K562 (cell line): ENCODE results near the gene MEF2C. TPM values are rescaled to one million over a fixed set of nuclear protein-coding genes. Genes with fewer than 3 reads are reported as not detected.

Experiments
- ATAC-seq: fragments of 200-7000 bp; cut with Tn5 transposase; 3 replicates; pipeline ENCODE4 v1.9.1; 2020; ENCODE audit warnings: moderate library complexity
- BruUV-seq: library from RNA; stranded (reverse); fragments of 400-500 nt; replicated peaks from 2 replicates; lab custom pipeline; 2021; lab: Mats Ljungman, UMichigan
- CTCF ChIA-PET: fragments of 300-600 bp; formaldehyde crosslinking; extraction: SDS; loops from one replicate; lab custom pipeline; 2021; ENCODE audit warnings: low intra/inter-chr PET ratio; lab: Yijun Ruan, JAX
- POLR2A ChIA-PET: fragments of 300-600, 350-650 bp; sonication (Branson Sonifier 250); formaldehyde crosslinking; extraction: SDS; loops from one replicate; lab custom pipeline; 2021; ENCODE audit warnings: antibody characterized with exemption, inconsistent platforms; lab: Yijun Ruan, JAX
- DNase-seq, 4 experiments: peaks; one replicate each; pipeline versions ENCODE4 v3.0.0 to v3.0.0-alpha.2; 2011 to 2018; ENCODE audit warnings: low spot score in 3 of 4, mixed read lengths in 3 of 4; ENCODE audit errors: extremely low read depth in 1 of 4
- FAIRE-seq: peaks from 2 replicates; lab custom pipeline; 2011; peaks lifted over from hg19 to GRCh38; lab: Jason Lieb, UNC
- H2AFZ ChIP-seq: 2 replicates; pipeline ENCODE4 v1.6.0; 2011; ENCODE audit warnings: low read depth, low read length, control low read depth, inconsistent platforms
- H3K27ac ChIP-seq: fragments of 200-600 bp; 3 replicates; pipeline ENCODE4 v1.8.0; 2011; ENCODE audit warnings: low read depth, mild to moderate bottlenecking, control low read depth, inconsistent platforms, low read length, moderate library complexity, mixed read lengths; ENCODE audit errors: extremely low read depth
- H3K27me3 ChIP-seq, 2 experiments: fragments of 300-600 bp in 1 of 2; 2 replicates in 1 of 2; 3 replicates in 1 of 2; pipeline versions ENCODE4 v1.6.0 to v1.8.0; 2011; ENCODE audit warnings: inconsistent platforms in 2 of 2, low read length in 2 of 2, mild to moderate bottlenecking in 1 of 2, mixed read lengths in 1 of 2, moderate library complexity in 1 of 2; ENCODE audit not compliant: control insufficient read depth in 2 of 2, insufficient read depth in 2 of 2
- H3K36me3 ChIP-seq: fragments of 300-600 bp; 3 replicates; pipeline ENCODE4 v1.8.0; 2011; ENCODE audit warnings: mild to moderate bottlenecking, low read length, inconsistent platforms; ENCODE audit not compliant: control insufficient read depth, insufficient read depth
- H3K4me1 ChIP-seq, 2 experiments: fragments of 200-600 bp in 1 of 2; replicated peaks in 1 of 2; 2 replicates in 1 of 2; 3 replicates in 1 of 2; pipeline versions ENCODE4 v1.5.1 to v1.8.0; 2011; ENCODE audit warnings: inconsistent platforms in 2 of 2, low read length in 2 of 2, mild to moderate bottlenecking in 1 of 2, mixed read lengths in 1 of 2, moderate library complexity in 1 of 2; ENCODE audit not compliant: control insufficient read depth in 2 of 2, insufficient read depth in 2 of 2
- H3K4me2 ChIP-seq: 2 replicates; pipeline ENCODE4 v1.6.1; 2011; ENCODE audit warnings: low read length, control low read depth, inconsistent platforms, mixed read lengths; ENCODE audit not compliant: insufficient read depth
- H3K4me3 ChIP-seq: fragments of 200-600 bp; sonication (generic), shearing (Covaris generic); 2 replicates; pipeline ENCODE4 v1.5.1; 2016; ENCODE audit warnings: control low read depth, inconsistent platforms
- H3K79me2 ChIP-seq: fragments of 200-600 bp; 3 replicates; pipeline ENCODE4 v1.8.0; 2011; ENCODE audit warnings: low read length, inconsistent platforms; ENCODE audit not compliant: control insufficient read depth, insufficient read depth
- H3K9ac ChIP-seq, 2 experiments: 2 replicates each; pipeline versions ENCODE4 v1.6.0 to v1.6.1; 2011; ENCODE audit warnings: low read depth in 2 of 2, low read length in 2 of 2, control low read depth in 1 of 2, inconsistent platforms in 1 of 2, mild to moderate bottlenecking in 1 of 2, mixed read lengths in 1 of 2; ENCODE audit not compliant: insufficient read depth in 1 of 2
- H3K9me1 ChIP-seq: one replicate; pipeline ENCODE4 v1.6.0; 2011; ENCODE audit warnings: inconsistent platforms, mild to moderate bottlenecking, low read length, moderate library complexity; ENCODE audit not compliant: control insufficient read depth, insufficient read depth
- H3K9me3 ChIP-seq: replicated peaks from 2 replicates; pipeline ENCODE4 v1.5.1; 2011; ENCODE audit warnings: low read depth, low read length, inconsistent platforms; ENCODE audit not compliant: control insufficient read depth, insufficient read depth
- H4K20me1 ChIP-seq: replicated peaks from 2 replicates; pipeline ENCODE4 v1.6.1; 2011; ENCODE audit warnings: low read length, inconsistent platforms, mixed read lengths; ENCODE audit not compliant: control insufficient read depth, insufficient read depth
- NFATC3 ChIP-seq: fragments of 450-650 bp; IDR thresholded peaks from 2 replicates; pipeline ENCODE4 v1.6.1; 2017; ENCODE audit warnings: mild to moderate bottlenecking
- TAF15 ChIP-seq: fragments of 200-400 bp; formaldehyde crosslinking; IDR thresholded peaks from 2 replicates; pipeline ENCODE4 v1.6.1; 2017; ENCODE audit warnings: mild to moderate bottlenecking, low read depth, low read length, moderate library complexity
- TOE1 ChIP-seq, 2 experiments: fragments of 450-650 bp in 1 of 2; sonication (generic) in 1 of 2; formaldehyde crosslinking in 1 of 2; IDR thresholded peaks; 2 replicates each; pipeline versions ENCODE4 v1.7.1 to v1.8.0; 2016 to 2022; ENCODE audit warnings: borderline replicate concordance in 2 of 2, mild to moderate bottlenecking in 2 of 2, antibody characterized with exemption in 1 of 2, inconsistent platforms in 1 of 2, low read depth in 1 of 2, missing genetic modification reagents in 1 of 2, moderate library complexity in 1 of 2
- in situ Hi-C: fragments of 300-500 bp; cut with MboI; formaldehyde crosslinking; loops from 4 replicates; pipeline ENCODE4 v1.15.0; 2018; ENCODE audit warnings: inconsistent platforms, mixed read lengths
- intact Hi-C: fragments of 100-400 bp; cut with micrococcal nuclease; formaldehyde crosslinking; loops from 2 replicates; pipeline ENCODE4 v1.14.2; 2022
- polyA plus RNA-seq, 8 experiments: library from polyadenylated mRNA; depleted of rRNA in 4 of 8; stranded (reverse) in 5 of 8; unstranded in 3 of 8; fragments of >200 nt; fragmentation: Nextera tagmentation in 2 of 8; fragmentation: Illumina TruSeq in 1 of 8; extraction: Ambion mirVana in 2 of 8; extraction: Trizol in 1 of 8; gene quantifications; 2 replicates each; pipeline versions ENCODE4 v1.2.1 to v1.2.3, GENCODE V29; 2011 to 2014; ENCODE audit warnings: inconsistent platforms in 1 of 8, missing spikeins in 1 of 8
- total RNA-seq, 7 experiments: library from RNA; depleted of rRNA in 6 of 7; stranded (reverse); fragments of >200 nt in 6 of 7; fragmentation: Illumina TruSeq in 2 of 7; extraction: Trizol in 2 of 7; gene quantifications; 2 replicates each; pipeline versions ENCODE4 v1.2.1 to v1.2.3, GENCODE V29; 2011 to 2021; ENCODE audit warnings: low replicate concordance in 1 of 7
- TF ChIP-seq, protein P1 (sequence below): IDR thresholded peaks from 2 replicates; pipeline ENCODE4 v1.6.1; 2016; ENCODE audit warnings: missing genetic modification characterization, missing compliant biosample characterization

MEF2C gene
- total and polyA plus RNA-seq, 9 of the 15 experiments (the other 6 are each of a cell fraction or from before 2014, with no cell fraction given), result 25.1 to 67.8 (median 58.3) TPM

DNA sequence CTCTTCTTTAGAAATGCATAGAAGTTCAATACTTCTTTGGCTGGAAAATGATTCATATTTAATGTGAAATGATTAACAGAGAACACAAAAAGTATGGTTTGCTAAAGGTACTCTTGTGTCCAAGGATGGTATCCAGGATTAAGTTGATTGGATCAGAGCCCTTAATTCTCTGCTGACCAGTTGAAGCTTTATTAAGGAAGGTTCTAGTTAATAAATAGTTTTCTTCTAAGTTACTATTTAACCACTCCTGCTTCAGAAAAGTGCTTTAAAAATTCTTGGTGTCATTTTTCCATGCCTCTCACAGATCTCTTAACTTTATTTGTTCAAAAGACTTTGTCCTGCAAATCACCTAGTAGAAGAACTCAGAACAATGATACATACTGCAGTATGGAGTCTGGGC is 134.3 kb downstream of the MEF2C start:
- H3K9me3 ChIP-seq, result no peaks in the 10 kb centered on the region
- TF ChIP-seq NFATC3 (no peak), TAF15 (no peak), TOE1 (IDR thresholded peaks at IDR 0.05; ENCODE audit: borderline replicate concordance) (no peak), TOE1 (CRISPR knock-in tag; IDR thresholded peaks at IDR 0.05; ENCODE audit: borderline replicate concordance, low read depth) (no peak)
- TF ChIP-seq, protein P1, sequence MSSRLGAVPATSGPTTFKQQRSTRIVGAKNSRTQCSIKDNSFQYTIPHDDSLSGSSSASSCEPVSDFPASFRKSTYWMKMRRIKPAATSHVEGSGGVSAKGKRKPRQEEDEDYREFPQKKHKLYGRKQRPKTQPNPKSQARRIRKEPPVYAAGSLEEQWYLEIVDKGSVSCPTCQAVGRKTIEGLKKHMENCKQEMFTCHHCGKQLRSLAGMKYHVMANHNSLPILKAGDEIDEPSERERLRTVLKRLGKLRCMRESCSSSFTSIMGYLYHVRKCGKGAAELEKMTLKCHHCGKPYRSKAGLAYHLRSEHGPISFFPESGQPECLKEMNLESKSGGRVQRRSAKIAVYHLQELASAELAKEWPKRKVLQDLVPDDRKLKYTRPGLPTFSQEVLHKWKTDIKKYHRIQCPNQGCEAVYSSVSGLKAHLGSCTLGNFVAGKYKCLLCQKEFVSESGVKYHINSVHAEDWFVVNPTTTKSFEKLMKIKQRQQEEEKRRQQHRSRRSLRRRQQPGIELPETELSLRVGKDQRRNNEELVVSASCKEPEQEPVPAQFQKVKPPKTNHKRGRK, result no peak
- no peaks in the 10 kb centered on the region; the same call in 2 of the 3 replicates for H3K79me2 ChIP-seq
- no peak overlapping the region for H3K4me3 ChIP-seq
- no peak overlapping the region for H3K27ac ChIP-seq
- ATAC-seq (no peak), FAIRE-seq (no peak), DNase-seq (no peak)
- H3K36me3 ChIP-seq, result peaks cover 41% of the 10 kb centered on the region; the same call in 2 of the 3 replicates
- no peak overlapping the region for H3K4me2 ChIP-seq
- no peaks in the 10 kb centered on the region for H3K9me1 ChIP-seq
- intact Hi-C loops, result no loop called here
- no peak overlapping the region for H3K9ac ChIP-seq
- BruUV-seq, result no TSS peak
- in situ Hi-C loops, result no loop called here
- CTCF ChIA-PET, result no interaction called here
- H2AFZ ChIP-seq, result no peak overlapping the region
- H4K20me1 ChIP-seq, result no peaks in the 10 kb centered on the region
- no peaks in the 10 kb centered on the region for H3K4me1 ChIP-seq
- POLR2A ChIA-PET, result no interaction called here
- no peaks in the 10 kb centered on the region for H3K27me3 ChIP-seq
